SU-DHL-6 (cell line): Measurements from ENCODE around the gene TRIM9.

Experiments used
- H2AFZ ChIP-seq: fragments of 200-600 bp; sonication (generic); 2 replicates; pipeline ENCODE4 v1.6.1; 2014; ENCODE audit warnings: low read depth, mild to moderate bottlenecking, moderate library complexity, mixed read lengths, antibody characterized with exemption, low read length; ENCODE audit not compliant: severe bottlenecking
- H3F3A ChIP-seq: fragments of 200-600 bp; shearing (Covaris generic); 2 replicates; pipeline ENCODE4 v1.6.0; 2016; ENCODE audit warnings: antibody characterized with exemption, mild to moderate bottlenecking; ENCODE audit not compliant: insufficient read depth
- H3K27ac ChIP-seq: fragments of 200-600 bp; sonication (generic); 2 replicates; pipeline ENCODE4 v1.5.1; 2016; ENCODE audit warnings: low read depth, mild to moderate bottlenecking, low read length, moderate library complexity, mixed read lengths
- H3K27me3 ChIP-seq: fragments of 200-600 bp; sonication (generic), shearing (Covaris generic); 2 replicates; pipeline ENCODE4 v1.6.0; 2014; ENCODE audit warnings: mild to moderate bottlenecking, low read length
- H3K36me3 ChIP-seq: fragments of 200-600 bp; sonication (generic); 2 replicates; pipeline ENCODE4 v1.6.1; 2014; ENCODE audit warnings: mild to moderate bottlenecking, low read length, mixed read lengths
- H3K4me2 ChIP-seq: fragments of 300-600, 200-600 bp; shearing (Covaris generic), sonication (generic); 2 replicates; pipeline ENCODE4 v1.6.0; 2014; ENCODE audit warnings: low read length, low read depth, mild to moderate bottlenecking; ENCODE audit not compliant: poor library complexity, severe bottlenecking
- H3K4me3 ChIP-seq: fragments of 200-600 bp; sonication (generic); 2 replicates; pipeline ENCODE4 v1.5.1; 2014; ENCODE audit warnings: antibody characterized with exemption, low read length, mild to moderate bottlenecking, mixed read lengths; ENCODE audit not compliant: insufficient read depth, poor library complexity, severe bottlenecking
- H3K79me2 ChIP-seq: fragments of 200-600 bp; sonication (generic); 2 replicates; pipeline ENCODE4 v1.6.1; 2014; ENCODE audit warnings: mild to moderate bottlenecking, low read length, moderate library complexity; ENCODE audit not compliant: insufficient read depth
- H3K9ac ChIP-seq: fragments of 200-600 bp; sonication (generic); 2 replicates; pipeline ENCODE4 v1.7.0; 2014; ENCODE audit warnings: mild to moderate bottlenecking, low read length
- H3K9me2 ChIP-seq: fragments of 200-600 bp; sonication (generic); replicated peaks from 2 replicates; pipeline ENCODE4 v1.6.1; 2014; ENCODE audit warnings: low read length; ENCODE audit not compliant: insufficient read depth
- H3K9me3 ChIP-seq: fragments of 200-600 bp; sonication (generic); 2 replicates; pipeline ENCODE4 v1.6.1; 2014; ENCODE audit warnings: low read length, mixed read lengths; ENCODE audit not compliant: insufficient read depth
- H4K20me1 ChIP-seq: fragments of 200-600 bp; sonication (generic); 2 replicates; pipeline ENCODE4 v1.6.1; 2014; ENCODE audit warnings: low read depth, mild to moderate bottlenecking, antibody characterized with exemption, low read length, moderate library complexity, mixed read lengths
- EZH2phosphoT487 ChIP-seq: fragments of 200-600 bp; sonication (generic), shearing (Covaris generic); conservative IDR thresholded peaks from 2 replicates; pipeline ENCODE4 v1.6.1; 2018; ENCODE audit warnings: mild to moderate bottlenecking, antibody characterized with exemption, low read length, moderate library complexity, mixed read lengths
- TF ChIP-seq, protein P1 (sequence below): fragments of 200-600 bp; sonication (generic); IDR thresholded peaks from one replicate; pipeline ENCODE4 v1.5.1; 2017; ENCODE audit warnings: antibody characterized with exemption, mild to moderate bottlenecking, low read length, moderate library complexity; ENCODE audit not compliant: insufficient read depth, poor library complexity, severe bottlenecking

TRIM9 gene

DNA sequence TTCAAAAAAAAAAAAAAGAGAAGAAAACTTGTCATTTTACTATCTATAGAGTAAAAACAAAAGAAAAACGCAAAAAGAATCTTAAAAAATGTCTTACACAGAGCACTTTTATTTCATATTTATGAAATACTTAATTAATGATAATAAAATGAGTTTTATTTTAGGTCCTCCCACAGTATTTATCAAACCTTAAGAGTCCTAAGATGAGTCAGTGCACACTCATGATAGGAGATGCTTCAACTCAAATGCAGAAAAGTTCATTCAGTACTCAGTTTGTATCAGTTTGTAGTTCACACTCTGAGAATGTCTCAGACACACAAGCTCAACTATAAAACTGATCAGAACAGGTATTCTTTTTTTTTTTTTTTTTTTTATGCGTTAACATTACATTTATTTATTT lies 41.7 kb downstream of the TRIM9 start:
- Histone ChIP-seq H3K9me2 (no peaks in the 10 kb centered on the region), H3K36me3 (no peaks in the 10 kb centered on the region), H3K9me3 (no peaks in the 10 kb centered on the region), H3K9ac (no peak overlapping the region), H3F3A (no peaks in the 10 kb centered on the region), H3K4me3 (no peak overlapping the region), H3K4me2 (no peak overlapping the region), H2AFZ (no peak overlapping the region), H3K27ac (no peak overlapping the region), H3K27me3 (no peaks in the 10 kb centered on the region), H3K79me2 (no peaks in the 10 kb centered on the region), H4K20me1 (no peaks in the 10 kb centered on the region)
- TF ChIP-seq, protein P1, sequence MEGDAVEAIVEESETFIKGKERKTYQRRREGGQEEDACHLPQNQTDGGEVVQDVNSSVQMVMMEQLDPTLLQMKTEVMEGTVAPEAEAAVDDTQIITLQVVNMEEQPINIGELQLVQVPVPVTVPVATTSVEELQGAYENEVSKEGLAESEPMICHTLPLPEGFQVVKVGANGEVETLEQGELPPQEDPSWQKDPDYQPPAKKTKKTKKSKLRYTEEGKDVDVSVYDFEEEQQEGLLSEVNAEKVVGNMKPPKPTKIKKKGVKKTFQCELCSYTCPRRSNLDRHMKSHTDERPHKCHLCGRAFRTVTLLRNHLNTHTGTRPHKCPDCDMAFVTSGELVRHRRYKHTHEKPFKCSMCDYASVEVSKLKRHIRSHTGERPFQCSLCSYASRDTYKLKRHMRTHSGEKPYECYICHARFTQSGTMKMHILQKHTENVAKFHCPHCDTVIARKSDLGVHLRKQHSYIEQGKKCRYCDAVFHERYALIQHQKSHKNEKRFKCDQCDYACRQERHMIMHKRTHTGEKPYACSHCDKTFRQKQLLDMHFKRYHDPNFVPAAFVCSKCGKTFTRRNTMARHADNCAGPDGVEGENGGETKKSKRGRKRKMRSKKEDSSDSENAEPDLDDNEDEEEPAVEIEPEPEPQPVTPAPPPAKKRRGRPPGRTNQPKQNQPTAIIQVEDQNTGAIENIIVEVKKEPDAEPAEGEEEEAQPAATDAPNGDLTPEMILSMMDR, result no peak
- no peak for TF ChIP-seq EZH2phosphoT487

DNA sequence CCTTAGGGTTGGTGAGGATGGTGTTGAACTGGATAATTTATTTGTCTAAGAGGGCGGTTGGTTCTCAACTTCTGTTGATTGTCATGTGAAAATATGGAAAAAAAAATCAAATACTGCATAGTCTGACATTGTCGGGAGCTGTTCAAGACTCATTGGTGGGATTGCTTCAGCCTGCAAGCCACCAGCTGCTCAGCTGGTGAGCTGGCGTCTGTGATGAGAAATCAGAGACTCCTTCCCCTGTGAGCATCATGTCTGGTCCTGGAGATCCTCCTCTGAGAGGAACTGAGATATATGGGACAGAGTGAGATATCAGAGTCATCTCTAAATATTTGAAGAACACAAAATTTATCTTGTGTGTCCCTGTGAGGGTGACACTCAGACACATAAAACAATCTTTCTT lies 49.9 kb downstream of the TRIM9 start:
- Histone ChIP-seq H3K27me3 (no peaks in the 10 kb centered on the region), H3K79me2 (no peaks in the 10 kb centered on the region), H3K9me2 (no peaks in the 10 kb centered on the region), H3K27ac (no peak overlapping the region), H4K20me1 (no peaks in the 10 kb centered on the region), H2AFZ (no peak overlapping the region), H3K4me3 (no peak overlapping the region), H3K9ac (no peak overlapping the region), H3K36me3 (no peaks in the 10 kb centered on the region), H3K4me2 (no peak overlapping the region), H3F3A (no peaks in the 10 kb centered on the region), H3K9me3 (no peaks in the 10 kb centered on the region)
- TF ChIP-seq EZH2phosphoT487, result no peak
- TF ChIP-seq, protein P1, result no peak

DNA sequence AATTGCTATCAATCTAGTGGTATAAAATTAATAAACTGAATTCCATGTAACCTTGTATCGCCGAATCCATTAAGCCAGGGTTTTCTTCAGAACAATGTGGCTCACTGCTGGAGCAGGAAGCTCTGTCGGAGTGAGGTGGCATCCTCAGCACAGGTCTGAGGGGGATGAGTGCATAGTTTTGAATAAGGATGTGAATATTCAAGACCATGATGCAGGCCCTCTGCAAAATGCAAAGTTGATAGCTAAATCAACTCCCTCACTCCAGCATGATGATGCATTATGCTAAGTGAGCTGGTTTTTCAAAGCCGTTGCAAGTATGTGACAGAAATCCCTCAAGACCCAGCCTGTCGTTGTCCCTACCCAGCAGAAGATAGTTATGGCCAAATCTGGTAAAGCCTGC lies 53.0 kb downstream of the TRIM9 start:
- no peaks in the 10 kb centered on the region for H3K79me2 ChIP-seq
- H2AFZ ChIP-seq, result no peak overlapping the region
- no peaks in the 10 kb centered on the region for H3F3A ChIP-seq
- no peaks in the 10 kb centered on the region for H3K9me2 ChIP-seq
- H3K27me3 ChIP-seq, result no peaks in the 10 kb centered on the region
- no peak overlapping the region for H3K4me2 ChIP-seq
- H3K9me3 ChIP-seq, result no peaks in the 10 kb centered on the region
- no peaks in the 10 kb centered on the region for H4K20me1 ChIP-seq
- no peak overlapping the region for H3K4me3 ChIP-seq
- H3K9ac ChIP-seq, result no peak overlapping the region
- no peak overlapping the region for H3K27ac ChIP-seq
- TF ChIP-seq EZH2phosphoT487, result no peak
- H3K36me3 ChIP-seq, result no peaks in the 10 kb centered on the region

DNA sequence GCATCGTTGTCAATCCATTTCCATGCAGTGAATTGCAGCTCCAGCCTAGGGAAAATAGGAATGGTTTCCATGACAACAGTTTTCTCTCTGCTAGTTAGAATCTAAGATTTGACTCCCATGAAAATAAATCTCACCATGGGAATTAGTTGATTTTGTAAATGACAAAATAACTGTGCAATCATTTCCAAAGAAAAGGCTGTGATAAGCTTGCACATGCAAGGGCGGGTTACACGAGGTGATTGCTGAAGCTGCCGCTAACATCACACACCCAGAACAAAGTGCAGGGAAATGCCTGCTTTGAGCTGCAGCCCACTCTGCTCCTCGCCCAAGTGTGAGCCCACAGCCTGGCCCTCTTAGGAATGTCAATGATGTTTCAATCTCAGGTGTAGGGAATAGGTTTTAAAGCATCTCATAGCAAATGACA lies 53.8 kb downstream of the TRIM9 start:
- Histone ChIP-seq H3K4me2 (no peak overlapping the region), H3K27me3 (no peaks in the 10 kb centered on the region), H3K4me3 (no peak overlapping the region), H4K20me1 (no peaks in the 10 kb centered on the region), H3F3A (no peaks in the 10 kb centered on the region), H3K9ac (no peak overlapping the region), H2AFZ (no peak overlapping the region), H3K36me3 (no peaks in the 10 kb centered on the region), H3K9me2 (no peaks in the 10 kb centered on the region), H3K9me3 (no peaks in the 10 kb centered on the region), H3K79me2 (no peaks in the 10 kb centered on the region), H3K27ac (no peak overlapping the region)
- no peak for TF ChIP-seq EZH2phosphoT487
- TF ChIP-seq, protein P1, result no peak
